ENCODE results near the gene NPNT.
"Not testable (repeated sequence)": the region's sequence is repeated elsewhere in the genome, so short reads cannot be mapped to it uniquely, and the experiment has no call there.

NPNT gene

GRCh38 chr4:105894660-105895582 is at the start of gene NPNT:
Gene NPNT, plus strand, starts transcription at chr4:105895471. Its CDS starts 182 bp downstream, at chr4:105895653.
- no peak for TF ChIP-seq CTCF (IDR thresholded peaks at IDR 0.05; ENCODE audit: low read depth, low read length)
- peak in 1 of 2 donors; percentile 7 for DNase-seq (ENCODE audit: low read depth in 2 of 2)
- H3K4me3 ChIP-seq (replicated peaks in 1 of 2; ENCODE audit: low read depth in 2 of 2, low read length in 2 of 2) = peak within 1 kb of the TSS in 1 of 2 donors; percentile 16

- no peak for DNase-seq (ENCODE audit: low read depth in 2 of 2)
- no peak for TF ChIP-seq CTCF (IDR thresholded peaks at IDR 0.05; ENCODE audit: low read depth, low read length)
- H3K4me3 ChIP-seq (replicated peaks in 1 of 2; ENCODE audit: low read depth in 2 of 2, low read length in 2 of 2) = no peak overlapping the region
Measured at GRCh38 chr4:105845559-105845958, 49.7 kb upstream of the NPNT start.

GRCh38 chr4:105848359-105848758 is 46.9 kb upstream of the NPNT start:
- not testable (repeated sequence) for H3K4me3 ChIP-seq (replicated peaks in 1 of 2; ENCODE audit: low read depth in 2 of 2, low read length in 2 of 2); DNase-seq (ENCODE audit: low read depth in 2 of 2)

GRCh38 chr4:105851196-105851595 is 44.1 kb upstream of the NPNT start:
- no peak for TF ChIP-seq CTCF (IDR thresholded peaks at IDR 0.05; ENCODE audit: low read depth, low read length)
- no peak overlapping the region for H3K4me3 ChIP-seq (replicated peaks in 1 of 2; ENCODE audit: low read depth in 2 of 2, low read length in 2 of 2)
- no peak for DNase-seq (ENCODE audit: low read depth in 2 of 2)

GRCh38 chr4:105852230-105852629 is 43.0 kb upstream of the NPNT start:
- not testable (repeated sequence) for H3K4me3 ChIP-seq (replicated peaks in 1 of 2; ENCODE audit: low read depth in 2 of 2, low read length in 2 of 2); DNase-seq (ENCODE audit: low read depth in 2 of 2)

- no peak for DNase-seq (ENCODE audit: low read depth in 2 of 2)
Measured at GRCh38 chr4:105858466-105859040, 36.7 kb upstream of the NPNT start.

GRCh38 chr4:105859233-105859632 is 36.0 kb upstream of the NPNT start:
- no peak overlapping the region for H3K4me3 ChIP-seq (replicated peaks in 1 of 2; ENCODE audit: low read depth in 2 of 2, low read length in 2 of 2)
- no peak for TF ChIP-seq CTCF (IDR thresholded peaks at IDR 0.05; ENCODE audit: low read depth, low read length)
- DNase-seq (ENCODE audit: low read depth in 2 of 2) = peak; percentile 66 to 85

More at GRCh38 chr4:105858466-105859040, 36.7 kb upstream of the NPNT start:
- H3K4me3 ChIP-seq (replicated peaks in 1 of 2; ENCODE audit: low read depth in 2 of 2, low read length in 2 of 2) = no peak overlapping the region
- no peak for TF ChIP-seq CTCF (IDR thresholded peaks at IDR 0.05; ENCODE audit: low read depth, low read length)

All from cardiac fibroblast (primary cell).